CD4-positive, alpha-beta memory T cell (primary cell): ENCODE data around the gene PARL. TPM values are rescaled to one million over a fixed set of nuclear protein-coding genes. Genes with fewer than 3 reads are reported as not detected.

Experiments used
- CTCF ChIA-PET: fragments of 350-600 bp; sonication (Branson Sonifier 250); formaldehyde crosslinking; loops from one replicate; lab custom pipeline; 2021; ENCODE audit warnings: inconsistent platforms; ENCODE audit not compliant: partially characterized antibody; lab: Charles Lee
- POLR2A ChIA-PET: fragments of 350-600 bp; sonication (Branson Sonifier 250); formaldehyde crosslinking; loops from one replicate; lab custom pipeline; 2021; ENCODE audit not compliant: partially characterized antibody; lab: Charles Lee
- DNase-seq, 5 donors: peaks; one replicate each; pipeline versions ENCODE4 v3.0.0 to v3.0.0-alpha.2; 2020 to 2022; ENCODE audit warnings: mixed read lengths in 1 of 5
- H3K27ac ChIP-seq: one replicate; pipeline ENCODE4 v1.7.0; 2013; ENCODE audit warnings: low read depth, low read length
- H3K27me3 ChIP-seq: 2 replicates; pipeline ENCODE4 v1.7.0; 2013; ENCODE audit warnings: mild to moderate bottlenecking, low read length, moderate library complexity; ENCODE audit not compliant: insufficient read depth
- H3K36me3 ChIP-seq: 2 replicates; pipeline ENCODE4 v1.7.0; 2013; ENCODE audit warnings: mild to moderate bottlenecking, low read length, moderate library complexity; ENCODE audit not compliant: insufficient read depth
- H3K4me1 ChIP-seq: 2 replicates; pipeline ENCODE4 v1.7.0; 2013; ENCODE audit warnings: mild to moderate bottlenecking, low read length, moderate library complexity; ENCODE audit not compliant: insufficient read depth
- H3K4me3 ChIP-seq, 2 donors: one replicate each; pipeline ENCODE4 v1.7.0; 2013; ENCODE audit warnings: low read length in 2 of 2, mild to moderate bottlenecking in 1 of 2
- H3K9me3 ChIP-seq, 2 donors: one replicate each; pipeline ENCODE4 v1.7.0; 2013; ENCODE audit warnings: low read length in 2 of 2, control low read depth in 1 of 2; ENCODE audit not compliant: control insufficient read depth in 1 of 2
- H3K27ac Mint-ChIP-seq, 7 donors: one replicate each; pipeline ENCODE4 v1.8.0; 2020 to 2021; ENCODE audit warnings: mixed read lengths in 7 of 7, mild to moderate bottlenecking in 6 of 7, inconsistent platforms in 3 of 7, moderate library complexity in 3 of 7
- H3K27me3 Mint-ChIP-seq, 2 donors: one replicate each; pipeline ENCODE4 v1.8.0; 2020 to 2021; ENCODE audit warnings: mixed read lengths in 2 of 2
- H3K36me3 Mint-ChIP-seq, 2 donors: one replicate each; pipeline ENCODE4 v1.8.0; 2020 to 2021; ENCODE audit warnings: mixed read lengths in 2 of 2, inconsistent platforms in 1 of 2, mild to moderate bottlenecking in 1 of 2
- H3K4me1 Mint-ChIP-seq, 4 donors: one replicate each; pipeline ENCODE4 v1.8.0; 2020 to 2021; ENCODE audit warnings: mixed read lengths in 4 of 4, mild to moderate bottlenecking in 1 of 4
- H3K4me3 Mint-ChIP-seq, 8 donors: one replicate each; pipeline ENCODE4 v1.8.0; 2020 to 2021; ENCODE audit warnings: mixed read lengths in 8 of 8, mild to moderate bottlenecking in 7 of 8, moderate library complexity in 6 of 8, inconsistent platforms in 3 of 8
- H3K9me3 Mint-ChIP-seq, 8 donors: one replicate each; pipeline ENCODE4 v1.8.0; 2020 to 2021; ENCODE audit warnings: mixed read lengths in 8 of 8, mild to moderate bottlenecking in 5 of 8, inconsistent platforms in 3 of 8, moderate library complexity in 1 of 8
- intact Hi-C: fragments of 100-400 bp; cut with micrococcal nuclease; formaldehyde crosslinking; loops from one replicate; pipeline ENCODE4 v1.15.1; 2023
- polyA plus RNA-seq, 2 donors: library from polyadenylated mRNA; unstranded; fragments of 300-500 nt; fragmentation: Illumina TruSeq; gene quantifications; one replicate each; pipeline ENCODE4 v1.2.3, GENCODE V29; 2021
- total RNA-seq, 2 experiments: library from RNA; stranded (reverse); gene quantifications; one replicate each; pipeline ENCODE4 v1.2.3, GENCODE V29; 2021

The PARL gene
- total and polyA plus RNA-seq, 4 experiments from 2014 or later: 46.9 to 168 (median 75.1) TPM

GRCh38 chr3:183839751-183840150 is 44.9 kb downstream of the PARL start:
- no peak overlapping the region for H3K4me3 Mint-ChIP-seq
- H3K4me1 ChIP-seq: no peaks in the 10 kb centered on the region
- peaks cover 27 to 57% of the 10 kb centered on the region in 2 donors for H3K36me3 Mint-ChIP-seq
- no peaks in the 10 kb centered on the region for H3K27me3 Mint-ChIP-seq
- no peak overlapping the region for H3K4me3 ChIP-seq
- CTCF ChIA-PET: no interaction called here
- H3K36me3 ChIP-seq: peaks cover 44% of the 10 kb centered on the region
- POLR2A ChIA-PET: no interaction called here
- DNase-seq: no peak
- no peaks in the 10 kb centered on the region for H3K27me3 ChIP-seq
- no peaks in the 10 kb centered on the region for H3K9me3 ChIP-seq
- peaks cover 0 to 5% (median 0%) of the 10 kb centered on the region in 4 donors for H3K4me1 Mint-ChIP-seq
- no peak overlapping the region for H3K27ac ChIP-seq
- H3K27ac Mint-ChIP-seq: peak overlapping the region in 1 of 7 donors; percentile 53
- H3K9me3 Mint-ChIP-seq: no peaks in the 10 kb centered on the region
- intact Hi-C loops: no loop called here

- H3K27ac Mint-ChIP-seq: no peak overlapping the region
- H3K9me3 ChIP-seq: no peaks in the 10 kb centered on the region
- no peaks in the 10 kb centered on the region for H3K27me3 Mint-ChIP-seq
- ChIA-PET POLR2A (no interaction called here), CTCF (no interaction called here)
- no peak for DNase-seq
- no peak overlapping the region for H3K4me3 ChIP-seq
- no peaks in the 10 kb centered on the region for H3K9me3 Mint-ChIP-seq
- intact Hi-C loops: no loop called here
- H3K4me3 Mint-ChIP-seq: no peak overlapping the region
- H3K4me1 ChIP-seq: no peaks in the 10 kb centered on the region
- H3K27ac ChIP-seq: no peak overlapping the region
- no peaks in the 10 kb centered on the region for H3K27me3 ChIP-seq
- peaks cover 46% of the 10 kb centered on the region for H3K36me3 ChIP-seq
- H3K36me3 Mint-ChIP-seq: peaks cover 33 to 66% of the 10 kb centered on the region in 2 donors
- H3K4me1 Mint-ChIP-seq: peaks cover 0 to 5% (median 0%) of the 10 kb centered on the region in 4 donors
Observed at GRCh38 chr3:183837894-183838293, 46.8 kb downstream of the PARL start.

- Mint-ChIP-seq H3K4me3 (no peak overlapping the region), H3K9me3 (no peaks in the 10 kb centered on the region), H3K27me3 (no peaks in the 10 kb centered on the region), H3K4me1 (peaks cover 0 to 5% (median 0%) of the 10 kb centered on the region in 4 donors), H3K36me3 (peaks cover 37 to 69% of the 10 kb centered on the region in 2 donors), H3K27ac (peak overlapping the region in 2 of 7 donors; percentile 58 to 78)
- no peak overlapping the region for H3K4me3 ChIP-seq
- H3K9me3 ChIP-seq: no peaks in the 10 kb centered on the region
- POLR2A ChIA-PET: no interaction called here
- peaks cover 50% of the 10 kb centered on the region for H3K36me3 ChIP-seq
- CTCF ChIA-PET: no interaction called here
- no peaks in the 10 kb centered on the region for H3K4me1 ChIP-seq
- no peak overlapping the region for H3K27ac ChIP-seq
- H3K27me3 ChIP-seq: no peaks in the 10 kb centered on the region
- intact Hi-C loops: no loop called here
- DNase-seq: no peak
Observed at GRCh38 chr3:183837390-183837789, 47.3 kb downstream of the PARL start.

GRCh38 chr3:183833516-183833915 is 51.2 kb downstream of the PARL start:
- no peak overlapping the region for H3K4me3 ChIP-seq
- no peak overlapping the region for H3K4me3 Mint-ChIP-seq
- no peak overlapping the region for H3K27ac ChIP-seq
- ChIA-PET CTCF (interaction anchor here (1.2 kb wide), 1 partner anchor 18 kb away, joined by 4 read pairs; no protein-coding TSS in a partner anchor), POLR2A (no interaction called here)
- no peaks in the 10 kb centered on the region for H3K9me3 Mint-ChIP-seq
- no peaks in the 10 kb centered on the region for H3K4me1 ChIP-seq
- H3K4me1 Mint-ChIP-seq: peaks cover 0 to 5% (median 0%) of the 10 kb centered on the region in 4 donors
- H3K27ac Mint-ChIP-seq: peak overlapping the region in 1 of 7 donors; percentile 60
- H3K9me3 ChIP-seq: no peaks in the 10 kb centered on the region
- peaks cover 33 to 66% of the 10 kb centered on the region in 2 donors for H3K36me3 Mint-ChIP-seq
- no peak for DNase-seq
- H3K36me3 ChIP-seq: peaks cover 27% of the 10 kb centered on the region
- no peaks in the 10 kb centered on the region for H3K27me3 ChIP-seq
- no peaks in the 10 kb centered on the region for H3K27me3 Mint-ChIP-seq
- intact Hi-C loops: no loop called here

GRCh38 chr3:183830187-183830586 is 54.5 kb downstream of the PARL start:
- no peak for DNase-seq

GRCh38 chr3:183829466-183829865 is 55.2 kb downstream of the PARL start:
- POLR2A ChIA-PET: no interaction called here
- H3K36me3 ChIP-seq: peaks cover 18% of the 10 kb centered on the region

More at GRCh38 chr3:183830187-183830586, 54.5 kb downstream of the PARL start:
- H3K27ac Mint-ChIP-seq: peak overlapping the region in 1 of 7 donors; percentile 54
- intact Hi-C loops: no loop called here
- no peaks in the 10 kb centered on the region for H3K27me3 Mint-ChIP-seq
- H3K36me3 Mint-ChIP-seq: peaks cover 26 to 55% of the 10 kb centered on the region in 2 donors
- H3K27me3 ChIP-seq: no peaks in the 10 kb centered on the region
- no peak overlapping the region for H3K4me3 Mint-ChIP-seq
- no peak overlapping the region for H3K27ac ChIP-seq
- no peaks in the 10 kb centered on the region for H3K4me1 ChIP-seq
- no peaks in the 10 kb centered on the region for H3K9me3 ChIP-seq
- H3K4me3 ChIP-seq: no peak overlapping the region
- CTCF ChIA-PET: interaction anchor here (1.3 to 1.5 kb wide), 3 partner anchors 14 to 55 kb away, joined by 4 to 5 read pairs (median 4); partner anchors contain the start of gene PARL
- peaks cover 2 to 7% (median 7%) of the 10 kb centered on the region in 4 donors for H3K4me1 Mint-ChIP-seq
- peaks cover 0 to 2% (median 0%) of the 10 kb centered on the region in 8 donors for H3K9me3 Mint-ChIP-seq
- peaks cover 19% of the 10 kb centered on the region for H3K36me3 ChIP-seq
- POLR2A ChIA-PET: no interaction called here

GRCh38 chr3:183828538-183828870 is 56.2 kb downstream of the PARL start:
- Histone ChIP-seq H3K36me3 (peaks cover 11% of the 10 kb centered on the region), H3K9me3 (no peaks in the 10 kb centered on the region), H3K27ac (no peak overlapping the region), H3K4me3 (no peak overlapping the region), H3K27me3 (no peaks in the 10 kb centered on the region), H3K4me1 (peaks cover 13% of the 10 kb centered on the region)
- Mint-ChIP-seq H3K9me3 (peaks cover 0 to 5% (median 0%) of the 10 kb centered on the region in 8 donors), H3K4me3 (no peak overlapping the region), H3K36me3 (peaks cover 19 to 44% of the 10 kb centered on the region in 2 donors), H3K27ac (no peak overlapping the region), H3K27me3 (peaks cover 0 to 3% of the 10 kb centered on the region in 2 donors), H3K4me1 (peaks cover 8 to 16% (median 15%) of the 10 kb centered on the region in 4 donors)
- intact Hi-C loops: no loop called here
- CTCF ChIA-PET: no interaction called here
- DNase-seq: no peak
- POLR2A ChIA-PET: no interaction called here

More at GRCh38 chr3:183829466-183829865, 55.2 kb downstream of the PARL start:
- H3K4me3 ChIP-seq: no peak overlapping the region
- DNase-seq: no peak
- Mint-ChIP-seq H3K9me3 (peaks cover 0 to 2% (median 0%) of the 10 kb centered on the region in 8 donors), H3K36me3 (peaks cover 26 to 52% of the 10 kb centered on the region in 2 donors), H3K27me3 (no peaks in the 10 kb centered on the region), H3K4me1 (peaks cover 2 to 9% (median 8%) of the 10 kb centered on the region in 4 donors), H3K4me3 (no peak overlapping the region), H3K27ac (no peak overlapping the region)
- H3K27me3 ChIP-seq: no peaks in the 10 kb centered on the region
- intact Hi-C loops: no loop called here
- CTCF ChIA-PET: interaction anchor here (1.3 to 1.5 kb wide), 3 partner anchors 13 to 55 kb away, joined by 4 to 5 read pairs (median 4); partner anchors contain the start of gene PARL
- no peak overlapping the region for H3K27ac ChIP-seq
- H3K4me1 ChIP-seq: peaks cover 4% of the 10 kb centered on the region
- no peaks in the 10 kb centered on the region for H3K9me3 ChIP-seq
